COLO668 (cell line): ENCODE results near the gene SGK2.
"Not testable (repeated sequence)": the region's sequence is repeated elsewhere in the genome, so short reads cannot be mapped to it uniquely, and the experiment has no call there.

Experiments used
- DNase-seq: peaks from one replicate; lab custom pipeline; 2025; ENCODE audit not compliant: unreplicated experiment; lab: John Stamatoyannopoulos, UW

Gene SGK2

GRCh38 chr20:43590392-43591303, 31.8 kb downstream of the SGK2 start, which contains the start of gene IFT52:
TSS of gene IFT52 (plus strand) at chr20:43590937. CDS start at chr20:43594699, 3,762 bp downstream.
- DNase-seq, result peak; percentile 97

- not testable (repeated sequence) for DNase-seq
Measured at GRCh38 chr20:43601960-43602359, 43.1 kb downstream of the SGK2 start.

DNA sequence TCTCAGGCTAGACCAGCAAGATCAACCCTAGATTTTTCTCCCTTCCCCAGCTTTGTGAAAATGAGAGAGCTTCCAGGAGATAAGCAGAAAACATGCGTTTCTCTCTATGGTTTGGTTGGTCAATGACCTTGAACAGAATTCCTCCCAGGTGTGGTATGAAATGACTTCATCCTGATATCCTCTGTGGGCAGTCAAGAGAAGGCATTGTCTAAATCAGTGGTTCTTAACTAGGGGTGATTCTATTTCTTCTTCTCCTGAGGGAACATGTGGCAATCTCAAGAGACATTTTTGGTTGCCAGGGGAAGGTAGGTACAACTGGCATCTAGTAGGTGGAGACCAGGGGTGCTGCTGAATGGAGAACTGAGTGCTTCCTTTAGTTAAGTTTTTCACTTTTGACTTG, 44.3 kb downstream of the SGK2 start:
- DNase-seq, result no peak

DNA sequence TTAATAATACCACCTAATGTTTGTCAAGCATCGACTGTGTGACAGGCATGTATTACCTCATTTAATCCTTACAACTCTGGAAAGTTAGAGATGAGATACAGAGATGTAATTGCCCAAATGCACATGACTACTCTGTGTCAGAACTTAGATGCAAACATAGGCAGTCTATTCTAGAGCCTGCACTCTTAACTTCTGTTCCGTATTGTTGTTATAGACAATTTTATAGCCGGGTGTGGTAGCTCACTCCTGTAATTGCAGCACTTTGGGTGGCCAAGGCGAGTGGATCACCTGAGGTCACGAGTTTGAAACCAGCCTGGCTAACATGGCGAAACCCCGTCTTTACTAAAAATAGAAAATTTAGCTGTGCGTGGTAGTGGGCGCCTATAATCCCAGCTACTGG, 46.9 kb downstream of the SGK2 start:
- no peak for DNase-seq

DNA sequence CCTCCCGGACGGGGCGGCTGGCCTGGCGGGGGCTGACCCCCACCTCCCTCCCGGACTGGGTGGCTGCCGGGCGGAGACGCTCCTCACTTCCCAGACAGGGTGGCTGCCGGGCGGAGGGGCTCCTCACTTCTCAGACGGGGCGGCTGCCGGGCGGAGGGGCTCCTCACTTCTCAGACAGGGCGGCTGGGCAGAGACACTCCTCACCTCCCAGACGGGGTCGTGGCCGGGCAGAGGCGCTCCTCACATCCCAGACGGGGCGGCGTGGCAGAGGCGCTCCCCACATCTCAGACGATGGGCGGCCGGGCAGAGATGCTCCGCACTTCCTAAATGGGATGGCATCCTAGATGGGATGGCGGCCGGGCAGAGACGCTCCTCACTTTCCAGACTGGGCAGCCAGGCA, 48.5 kb downstream of the SGK2 start:
- not testable (repeated sequence) for DNase-seq

DNA sequence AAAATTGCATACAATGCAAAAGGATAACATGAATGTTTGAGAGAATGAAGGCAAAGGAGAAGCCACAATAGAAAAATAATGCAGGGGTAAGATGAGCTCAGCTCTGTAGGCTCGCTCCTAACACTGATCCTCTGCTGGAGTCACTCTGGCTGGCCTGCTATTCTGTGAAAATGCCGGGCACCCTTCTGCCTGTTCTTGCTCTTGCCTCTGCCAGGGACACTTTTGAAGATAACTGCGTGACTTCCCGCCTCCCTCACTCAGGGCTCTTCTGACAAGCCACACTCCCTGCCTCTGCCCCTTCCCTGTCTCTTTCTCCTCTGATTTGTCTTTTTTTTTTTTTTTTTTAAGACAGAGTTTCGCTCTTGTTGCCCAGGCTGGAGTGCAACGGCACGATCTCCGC, 72.8 kb downstream of the SGK2 start:
- no peak for DNase-seq
